ENCODE measurements around the gene CHRM2. TPM values are rescaled to one million over a fixed set of nuclear protein-coding genes. Genes with fewer than 3 reads are reported as not detected.

The CHRM2 gene
- total and polyA plus RNA-seq, 2 of the 4 experiments (the other 2 are of a cell fraction): 79.3 to 184 TPM

GRCh38 chr7:136865777-136866176, 2.7 kb upstream of the CHRM2 start:
- Histone ChIP-seq H2AFZ (replicated peaks; ENCODE audit: low read length, poor library complexity) (no peak overlapping the region), H3K27me3 (ENCODE audit: control insufficient read depth, insufficient read depth, low read length) (no peaks in the 10 kb centered on the region), H3K4ac (ENCODE audit: low read depth, low read length) (no peak overlapping the region), H4K5ac (ENCODE audit: low read depth, low read length) (no peak overlapping the region), H4K20me1 (ENCODE audit: insufficient read depth, low read length) (no peaks in the 10 kb centered on the region), H3K4me2 (ENCODE audit: low read depth, low read length) (no peak overlapping the region), H3K9me3 (ENCODE audit: control insufficient read depth, insufficient read depth, low read length) (no peaks in the 10 kb centered on the region), H3K9me1 (ENCODE audit: insufficient read depth, low read length) (no peaks in the 10 kb centered on the region), H4K91ac (ENCODE audit: insufficient read depth, low read depth, low read length) (no peak overlapping the region), H3K14ac (replicated peaks; ENCODE audit: low read depth, low read length) (no peak overlapping the region), H3K18ac (ENCODE audit: low read depth, low read length) (no peak overlapping the region), H2BK5ac (ENCODE audit: low read depth, low read length, poor library complexity, severe bottlenecking) (no peak overlapping the region), H3K9ac (ENCODE audit: low read depth, low read length) (no peak overlapping the region), H2BK120ac (ENCODE audit: low read depth, low read length) (no peak overlapping the region), H3K79me1 (ENCODE audit: low read depth in 1 of 2, low read length in 2 of 2) (peaks cover 0 to 9% of the 10 kb centered on the region in 2 experiments; a peak in 2 of 4 replicates), H2BK15ac (ENCODE audit: low read depth, low read length) (no peak overlapping the region), H3K4me1 (ENCODE audit: control insufficient read depth, insufficient read depth, low read length) (no peaks in the 10 kb centered on the region), H3K56ac (ENCODE audit: extremely low read depth, insufficient read depth, low read length) (no peak overlapping the region), H2AK9ac (replicated peaks; ENCODE audit: low read depth, low read length, poor library complexity) (no peak overlapping the region), H2BK20ac (ENCODE audit: low read depth, low read length) (no peak overlapping the region), H3K4me3 (ENCODE audit: insufficient read depth, low read depth, low read length) (no peak overlapping the region), H3K36me3 (ENCODE audit: control insufficient read depth, insufficient read depth, low read length) (peaks cover 10% of the 10 kb centered on the region), H4K8ac (ENCODE audit: low read depth in 2 of 2, low read length in 2 of 2) (no peak overlapping the region), H2AK5ac (ENCODE audit: low read depth, low read length) (no peak overlapping the region), H3K23ac (ENCODE audit: low read depth, low read length) (no peak overlapping the region), H3K27ac (ENCODE audit: insufficient read depth, low read length) (no peak overlapping the region)
- intact Hi-C loops (cut with micrococcal nuclease): loop anchor here (5.0 to 10.0 kb wide), 2 partner anchors 211 to 282 kb away; no protein-coding TSS in a partner anchor
- dilution Hi-C loops (cut with HindIII; ENCODE audit: low sequenced_read_pairs, unreplicated experiment): no loop called here
- POLR2A ChIA-PET (ENCODE audit: unreplicated experiment): no interaction called here
- ATAC-seq (ENCODE audit: low read depth): no peak
- no TSS peak for BruUV-seq (replicated peaks)
- CTCF ChIA-PET: no interaction called here
- no peak for DNase-seq
- in situ Hi-C loops (cut with MboI; ENCODE audit: low sequenced_read_pairs): no loop called here
- TF ChIP-seq CHD1 (IDR thresholded peaks at IDR 0.05; ENCODE audit: low read depth, low read length) (no peak), MXI1 (IDR thresholded peaks at IDR 0.05; ENCODE audit: borderline replicate concordance, low read depth, low read length) (no peak), CTCF (conservative IDR thresholded peaks at IDR 0.05; ENCODE audit: low read depth, low read length) (no peak), MAFK (IDR thresholded peaks at IDR 0.05; ENCODE audit: low read depth, low read length) (no peak), RFX5 (IDR thresholded peaks at IDR 0.05; ENCODE audit: low read depth, low read length) (no peak), FOS (IDR thresholded peaks at IDR 0.05; ENCODE audit: low read depth, low read length) (no peak), BHLHE40 (IDR thresholded peaks at IDR 0.05; ENCODE audit: low read depth, low read length) (no peak), USF2 (IDR thresholded peaks at IDR 0.05; ENCODE audit: low read depth, low read length) (no peak), MAZ (IDR thresholded peaks at IDR 0.05; ENCODE audit: borderline replicate concordance, low read depth, low read length) (no peak), SMC3 (IDR thresholded peaks at IDR 0.05; ENCODE audit: low read depth, low read length) (no peak), NFE2L2 (IDR thresholded peaks at IDR 0.05; ENCODE audit: low read depth, low read length) (no peak), RAD21 (IDR thresholded peaks at IDR 0.05; ENCODE audit: low read length) (no peak)
- TF ChIP-seq, protein P1, sequence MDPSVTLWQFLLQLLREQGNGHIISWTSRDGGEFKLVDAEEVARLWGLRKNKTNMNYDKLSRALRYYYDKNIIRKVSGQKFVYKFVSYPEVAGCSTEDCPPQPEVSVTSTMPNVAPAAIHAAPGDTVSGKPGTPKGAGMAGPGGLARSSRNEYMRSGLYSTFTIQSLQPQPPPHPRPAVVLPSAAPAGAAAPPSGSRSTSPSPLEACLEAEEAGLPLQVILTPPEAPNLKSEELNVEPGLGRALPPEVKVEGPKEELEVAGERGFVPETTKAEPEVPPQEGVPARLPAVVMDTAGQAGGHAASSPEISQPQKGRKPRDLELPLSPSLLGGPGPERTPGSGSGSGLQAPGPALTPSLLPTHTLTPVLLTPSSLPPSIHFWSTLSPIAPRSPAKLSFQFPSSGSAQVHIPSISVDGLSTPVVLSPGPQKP (IDR thresholded peaks at IDR 0.05; ENCODE audit: borderline replicate concordance, low read depth, low read length): no peak
- WGBS, 2 experiments (ENCODE audit: extremely low coverage in 2 of 2, insufficient read length in 1 of 2): no CpG with 5 or more reads among the region's 2 CpGs
